AG20443 (cell line): Measurements from ENCODE around the gene KIF26B.
"Not testable (repeated sequence)": the region's sequence is repeated elsewhere in the genome, so short reads cannot be mapped to it uniquely, and the experiment has no call there.

ENCODE experiments used
- DNase-seq: peaks from one replicate; pipeline ENCODE4 v3.0.0; 2012; ENCODE audit warnings: low spot score, mixed read lengths

KIF26B gene

DNA sequence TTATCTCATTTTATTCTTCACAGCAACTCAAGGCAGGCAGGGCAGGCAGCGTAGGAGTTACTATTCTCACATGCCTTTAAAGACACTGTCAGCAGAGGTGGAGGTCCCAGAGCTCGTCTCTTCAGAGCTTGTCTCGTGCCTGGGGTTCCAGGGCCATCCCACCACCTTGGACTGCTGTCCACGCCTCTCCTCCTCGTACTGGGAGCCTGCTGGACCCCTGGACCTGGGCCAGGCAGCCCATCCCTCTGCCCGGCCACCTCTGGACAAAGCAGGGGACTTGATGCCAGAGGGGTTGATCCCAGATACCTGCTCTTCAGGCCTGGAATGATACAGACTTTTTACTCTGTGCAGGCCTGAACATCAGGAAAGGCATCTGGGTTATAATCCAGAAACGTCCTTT lies 546.8 kb downstream of the KIF26B start:
- DNase-seq = no peak

DNA sequence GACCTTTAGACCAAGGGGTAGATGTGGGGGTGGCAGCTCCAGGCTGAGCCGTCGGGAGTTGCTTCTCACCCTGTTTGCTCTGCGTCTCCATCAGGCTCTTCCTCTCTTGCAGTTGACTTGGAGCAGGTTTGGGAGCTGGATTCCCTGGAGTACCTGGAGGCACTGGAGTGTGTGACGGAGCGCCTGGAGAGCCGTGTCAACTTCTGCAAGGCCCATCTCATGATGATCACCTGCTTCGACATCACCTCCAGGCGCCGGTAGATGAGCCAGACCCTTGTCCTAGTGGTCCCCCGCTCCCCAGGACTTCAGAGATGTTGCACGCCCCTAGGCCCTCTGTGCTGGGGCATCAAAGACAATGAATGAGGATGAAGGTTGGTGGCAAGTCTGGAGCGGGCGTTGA lies 547.6 kb downstream of the KIF26B start:
- no peak for DNase-seq

DNA sequence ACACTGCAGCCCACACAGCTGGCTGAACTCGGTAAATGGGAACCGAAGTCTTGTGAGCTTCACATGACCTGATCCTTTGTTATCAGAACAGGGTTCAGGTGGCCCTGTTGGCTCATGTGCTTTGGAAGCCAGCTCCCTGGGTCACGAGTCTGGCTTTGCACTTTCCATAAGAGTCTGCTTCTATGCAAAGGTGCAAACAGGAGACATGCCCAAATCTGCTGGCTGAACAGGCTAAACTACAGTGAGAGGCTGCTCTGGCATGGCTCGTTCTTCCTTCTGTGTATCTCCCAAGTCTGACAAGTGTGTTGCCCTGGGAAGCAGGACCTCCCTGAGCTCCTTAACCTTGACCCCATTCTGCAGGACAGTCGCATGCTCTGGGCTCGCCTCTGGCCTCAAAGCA lies 549.6 kb downstream of the KIF26B start:
- no peak for DNase-seq

DNA sequence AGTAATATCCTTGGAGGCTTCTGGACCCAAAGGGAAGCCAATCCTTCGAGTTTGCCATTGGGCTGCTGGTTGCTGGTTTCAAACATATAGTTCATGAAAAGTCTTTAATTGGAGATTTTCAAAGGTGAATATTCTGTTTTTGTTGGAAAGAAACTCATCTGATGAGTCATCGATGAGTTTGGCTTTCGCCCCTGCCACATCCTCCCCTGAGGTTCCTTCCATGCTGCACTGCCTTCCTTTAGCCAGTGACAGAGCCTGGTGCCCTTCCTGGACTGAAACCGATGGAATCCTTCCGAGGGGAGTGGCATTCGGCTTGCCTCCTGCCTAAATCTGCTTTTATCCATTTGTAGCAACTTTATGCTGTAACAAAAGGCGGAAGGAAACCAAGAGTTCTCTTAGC lies 550.0 kb downstream of the KIF26B start:
- DNase-seq = peak; percentile 51

DNA sequence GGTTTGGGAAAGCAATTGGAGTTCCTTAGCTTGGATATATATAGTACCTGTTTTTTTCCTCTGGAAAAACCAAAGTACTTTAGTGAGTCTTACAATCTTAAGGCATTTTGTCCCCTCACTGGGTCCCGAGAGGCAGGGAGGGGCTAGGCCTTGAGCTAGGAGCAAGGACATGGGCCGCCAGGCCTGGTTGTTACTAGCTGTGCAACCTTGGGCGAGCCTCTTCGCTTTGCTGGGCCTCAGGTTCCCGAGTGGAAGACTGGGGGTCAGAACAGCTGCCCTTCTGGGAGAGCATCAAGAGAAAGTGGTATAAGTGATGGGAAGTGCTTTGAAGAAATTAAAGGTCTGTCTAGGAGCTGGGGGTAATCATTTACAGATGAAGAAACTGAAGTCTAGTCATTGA lies 553.2 kb downstream of the KIF26B start:
- DNase-seq = no peak

DNA sequence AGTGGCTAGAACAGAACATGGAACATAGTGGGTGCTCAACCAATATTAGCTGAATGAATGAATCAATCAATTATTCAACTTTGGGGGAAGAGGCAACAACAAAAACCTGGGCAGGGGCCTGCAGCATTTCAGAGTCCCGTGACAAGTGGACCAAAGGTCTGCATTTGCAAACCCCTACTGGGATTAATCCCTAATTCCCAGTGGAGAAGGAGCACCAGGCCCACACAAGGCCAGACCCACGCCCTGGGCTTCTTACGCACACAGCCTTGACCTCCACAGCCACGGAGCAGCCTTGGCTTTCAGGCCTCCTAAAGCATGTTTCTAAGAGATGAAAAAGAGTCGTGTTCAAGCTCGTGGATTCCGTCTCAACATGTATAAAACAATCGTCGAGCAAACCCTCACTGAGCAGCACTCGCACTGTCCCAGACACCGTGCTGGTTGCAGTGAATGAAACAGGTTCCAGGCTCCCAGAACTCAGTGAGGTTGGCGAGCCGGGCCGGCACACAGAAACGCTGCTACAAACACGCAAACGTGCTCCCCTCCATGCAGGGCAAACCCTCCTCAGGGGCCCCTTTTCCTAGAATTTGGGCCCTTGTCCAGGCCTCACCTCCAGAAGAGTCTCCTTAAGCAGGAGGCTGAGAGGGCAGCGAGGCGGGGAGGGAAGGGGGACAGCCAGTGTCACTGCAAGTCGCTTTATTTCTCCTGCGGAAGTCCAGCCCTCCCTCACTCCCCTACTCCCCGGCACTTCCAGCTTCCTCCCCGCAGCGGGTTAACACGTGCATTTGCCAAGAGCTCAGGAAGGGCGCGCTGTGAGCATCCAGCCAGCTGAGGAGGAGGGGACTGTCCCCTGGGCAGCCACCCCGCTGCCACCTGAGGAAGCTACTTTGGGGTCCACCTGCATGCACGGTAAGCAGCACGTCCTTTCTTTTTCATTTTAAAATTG lies 556.4 kb downstream of the KIF26B start:
- DNase-seq = peak; percentile 6

DNA sequence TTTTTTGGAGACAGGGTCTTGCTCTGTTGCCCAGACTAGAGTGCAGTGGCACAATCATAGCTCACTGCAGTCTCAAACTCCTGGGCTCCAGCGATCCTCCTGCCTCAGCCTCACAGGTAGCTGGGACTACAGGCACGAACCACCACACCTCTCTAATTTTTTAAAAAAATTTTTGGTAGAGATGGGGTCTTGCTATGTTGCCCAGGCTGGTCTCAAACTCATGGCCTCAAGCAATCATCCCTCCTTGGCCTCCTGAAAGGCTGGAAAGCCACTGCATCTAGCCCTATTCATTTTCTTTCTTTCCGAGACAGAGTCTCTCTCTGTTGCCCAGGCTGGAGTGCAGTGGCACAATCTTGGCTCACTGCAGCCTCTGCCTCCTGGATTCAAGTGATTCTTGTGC lies 559.2 kb downstream of the KIF26B start:
- DNase-seq = not testable (repeated sequence)

DNA sequence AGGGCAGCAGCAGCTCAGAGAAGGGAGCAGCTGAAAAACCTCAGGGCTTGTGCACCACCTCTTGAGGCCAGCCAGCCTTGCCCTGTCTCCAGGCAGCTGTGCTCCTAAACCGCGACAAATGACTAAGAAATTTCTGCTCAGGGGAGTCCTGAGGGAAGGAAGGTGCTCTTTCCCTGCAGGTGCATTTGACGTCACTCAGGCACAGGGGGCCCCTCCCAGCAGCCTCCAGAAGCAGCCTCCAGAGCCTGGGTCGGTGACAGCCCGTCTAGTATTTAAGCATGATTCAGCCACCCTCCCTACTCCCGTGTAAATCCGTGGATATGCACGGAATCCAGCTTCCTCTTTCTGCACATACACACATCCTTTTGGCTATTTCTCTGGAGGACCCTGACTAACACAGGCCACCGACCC lies 560.5 kb downstream of the KIF26B start:
- no peak for DNase-seq

DNA sequence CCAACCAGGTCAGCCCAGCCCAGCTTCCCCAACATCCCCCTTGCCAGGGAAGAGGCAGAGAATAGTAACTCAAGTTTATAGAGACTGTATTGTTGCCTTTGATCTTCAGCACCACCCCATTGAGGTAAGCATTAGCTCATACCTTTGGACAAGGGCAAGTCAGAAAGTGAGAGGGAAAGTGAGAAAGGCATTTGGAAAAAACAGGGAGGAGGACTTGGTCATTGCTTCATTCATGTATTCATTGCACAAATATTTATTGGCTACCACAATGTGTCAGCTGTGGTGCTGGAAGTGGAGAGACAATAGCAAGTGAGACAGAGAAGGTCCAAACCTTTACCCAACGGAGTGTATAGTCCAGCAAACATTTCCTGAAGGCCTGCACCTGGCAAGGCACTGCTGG lies 561.2 kb downstream of the KIF26B start:
- peak; percentile 87 for DNase-seq

DNA sequence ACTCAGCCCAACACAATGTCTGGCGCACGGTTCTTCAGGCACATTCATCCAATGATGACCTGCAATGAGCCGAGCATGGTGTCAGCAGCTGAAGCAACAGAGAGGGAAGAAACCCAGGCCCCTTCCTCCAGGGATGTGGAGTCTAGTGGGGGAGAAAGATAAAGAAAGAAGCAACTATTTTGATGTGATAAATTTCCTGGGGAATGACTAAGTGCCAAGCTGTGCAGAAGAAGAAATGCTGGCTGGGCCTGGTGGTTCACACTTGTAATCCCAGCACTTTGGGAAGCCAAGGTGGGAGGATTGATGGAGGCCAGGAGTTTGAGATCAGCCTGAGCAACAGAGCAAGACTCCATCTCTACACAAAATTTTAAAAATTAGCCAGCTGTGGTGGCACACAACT lies 561.8 kb downstream of the KIF26B start:
- no peak for DNase-seq

DNA sequence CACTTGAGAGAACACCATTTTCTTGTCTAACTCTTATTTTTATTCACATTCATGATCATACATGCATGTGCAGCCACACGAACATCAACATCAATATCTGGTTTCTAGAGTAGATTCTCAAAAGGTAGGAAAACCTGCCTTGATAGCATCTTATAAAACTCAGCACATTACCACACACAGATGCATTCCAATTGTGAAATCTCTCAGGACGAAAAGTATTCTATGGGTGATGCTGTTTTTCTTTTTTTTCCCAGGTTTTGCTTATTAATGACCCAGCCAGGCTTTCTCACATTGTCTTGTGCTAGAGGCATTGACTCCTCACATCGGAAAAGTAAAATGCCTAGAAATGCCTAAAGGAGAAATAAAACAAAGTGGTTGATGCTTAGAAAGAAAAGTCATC lies 562.8 kb downstream of the KIF26B start:
- no peak for DNase-seq

DNA sequence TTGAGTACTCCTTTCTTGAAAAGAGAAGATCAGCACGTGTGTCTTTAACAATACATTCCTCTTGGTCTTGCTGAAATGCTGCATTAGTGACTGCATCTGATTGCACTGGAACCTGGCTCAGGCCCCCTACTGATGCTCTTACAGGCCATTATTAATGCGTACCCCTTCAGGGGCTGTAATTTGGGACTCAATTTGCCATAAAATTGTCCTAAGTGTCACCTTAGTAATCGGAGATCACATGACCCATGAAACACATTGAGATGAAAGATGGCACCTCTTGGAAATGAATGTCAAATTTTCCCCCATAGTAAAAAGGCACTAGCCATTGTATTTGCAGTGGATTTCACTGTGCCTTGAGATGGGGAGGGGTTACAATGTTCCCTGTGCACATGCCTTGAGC lies 563.3 kb downstream of the KIF26B start:
- DNase-seq = peak; percentile 1

DNA sequence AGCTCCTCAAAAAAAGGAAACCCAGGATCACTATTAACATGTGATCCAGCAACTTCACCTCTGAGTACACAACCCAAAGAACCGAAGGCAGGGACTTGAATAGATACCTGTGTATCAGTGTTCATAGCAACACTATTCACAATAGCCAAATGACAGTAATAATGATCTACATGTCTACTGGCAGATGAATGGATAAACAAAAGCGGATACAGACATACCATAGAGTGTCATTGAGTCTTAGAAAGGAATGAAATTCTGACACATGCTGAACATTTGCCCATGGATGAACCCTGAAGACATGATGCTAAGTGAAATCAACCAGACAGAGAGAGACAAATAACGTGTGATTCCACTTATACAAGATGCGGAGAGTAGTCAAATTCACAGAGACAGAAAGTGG lies 564.2 kb downstream of the KIF26B start:
- no peak for DNase-seq

DNA sequence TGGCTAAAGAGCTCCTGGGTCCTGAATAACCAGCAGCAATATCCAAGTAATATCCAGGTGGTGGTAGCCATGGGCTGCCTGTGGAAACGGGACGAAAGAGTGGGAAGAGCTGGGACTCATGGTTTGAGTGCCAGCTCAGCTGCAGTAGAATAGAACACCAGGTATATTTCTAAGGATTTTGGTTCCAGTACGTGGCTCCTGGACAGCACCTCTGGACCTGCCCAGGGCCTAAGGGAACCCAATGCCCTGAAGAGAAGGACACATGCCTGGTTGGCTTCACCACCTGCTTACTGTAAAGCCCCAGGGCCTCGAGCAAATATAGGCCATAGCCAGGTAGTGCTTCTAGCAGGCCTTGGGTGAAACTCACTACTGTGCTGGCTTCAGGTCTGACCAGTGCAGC lies 566.7 kb downstream of the KIF26B start:
- DNase-seq = no peak

DNA sequence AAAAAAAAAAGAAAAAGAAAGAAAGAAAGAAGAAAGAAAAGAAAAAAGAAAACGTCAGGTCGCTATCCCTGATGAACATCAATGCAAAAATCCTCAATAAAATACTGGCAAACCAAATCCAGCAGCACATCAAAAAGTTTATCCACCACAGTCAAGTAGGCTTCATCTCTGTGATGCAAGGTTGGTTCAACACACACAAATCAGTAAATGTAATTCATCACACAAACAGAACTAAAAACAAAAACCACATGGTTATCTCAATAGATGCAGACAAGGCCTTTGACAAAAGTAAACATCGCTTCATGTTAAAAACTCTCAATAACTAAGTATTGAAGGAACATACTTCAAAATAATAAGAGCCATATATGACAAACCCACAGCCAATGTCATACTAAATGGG lies 573.2 kb downstream of the KIF26B start:
- DNase-seq = not testable (repeated sequence)

DNA sequence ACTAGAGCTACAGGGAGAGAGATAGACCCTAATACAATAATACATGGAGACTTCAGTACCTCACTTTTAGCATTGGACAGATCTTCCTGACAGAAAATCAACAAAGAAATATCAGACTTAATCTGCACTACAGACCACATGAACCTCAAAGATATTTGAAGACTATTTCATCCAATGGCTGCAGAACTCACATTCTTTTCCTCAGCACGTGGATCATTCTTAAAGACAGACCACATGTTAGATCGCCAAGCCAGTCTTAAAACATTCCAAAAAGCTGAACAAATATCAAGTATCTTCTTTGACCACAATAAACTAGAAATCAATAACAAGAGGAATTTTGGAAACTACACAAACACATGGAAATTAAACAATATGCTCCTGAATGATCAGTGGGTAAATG lies 576.0 kb downstream of the KIF26B start:
- DNase-seq = no peak

DNA sequence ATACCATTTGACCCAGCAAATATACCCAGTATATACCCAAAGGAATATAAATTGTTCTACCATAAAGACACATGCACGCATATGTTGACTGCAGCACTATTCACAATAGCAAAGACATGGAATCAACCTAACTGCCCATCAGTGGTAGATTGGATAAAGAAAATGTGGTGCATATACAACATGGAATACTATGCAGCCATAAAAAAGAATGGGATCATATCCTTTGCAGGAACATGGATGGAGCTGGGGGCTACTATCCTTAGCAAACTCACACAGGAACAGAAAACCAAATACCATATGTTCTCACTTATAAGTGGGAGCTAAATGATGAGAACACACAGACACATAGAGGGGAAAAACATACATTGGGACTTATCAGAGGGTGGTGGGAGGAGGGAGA lies 585.6 kb downstream of the KIF26B start:
- not testable (repeated sequence) for DNase-seq

DNA sequence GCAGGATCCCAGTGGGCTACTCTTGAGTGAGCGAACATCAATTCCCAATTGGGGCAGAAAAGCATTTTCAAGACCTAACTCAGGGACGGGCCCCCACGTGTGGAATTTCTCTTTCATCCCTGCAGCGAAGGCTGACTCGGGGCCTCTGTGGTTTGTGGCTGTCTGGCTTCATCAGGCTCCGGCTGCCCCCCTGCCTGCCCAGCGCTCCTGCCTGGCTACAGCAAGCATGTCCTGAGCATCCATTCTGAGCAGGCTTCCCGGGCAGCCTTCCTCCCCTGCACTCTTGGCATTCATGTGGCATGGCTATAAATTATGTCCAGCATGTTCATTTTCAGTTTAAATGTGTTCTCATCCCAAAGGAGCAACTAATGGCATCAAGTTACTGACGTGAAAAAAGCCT lies 588.1 kb downstream of the KIF26B start:
- DNase-seq = peak; percentile 49

DNA sequence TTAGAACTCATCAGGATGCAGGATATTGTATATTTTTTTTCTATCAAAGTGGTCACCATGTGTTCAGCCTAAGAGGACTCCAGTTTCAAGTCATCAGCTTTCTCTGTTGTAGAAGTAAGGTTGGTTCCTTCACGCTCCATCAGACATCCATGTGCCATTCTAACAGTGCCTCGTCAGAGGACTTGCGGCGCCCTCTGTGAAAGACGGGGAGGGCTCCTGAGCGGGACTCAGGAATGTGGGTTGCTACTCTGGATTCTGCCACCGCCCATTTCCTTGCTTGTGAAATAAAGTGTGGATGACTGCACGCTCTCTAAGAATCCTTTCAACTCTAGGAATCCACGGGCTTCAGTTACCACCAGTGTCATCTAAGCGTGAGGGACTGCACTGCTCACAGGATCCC lies 593.5 kb downstream of the KIF26B start:
- DNase-seq = peak; percentile 7

DNA sequence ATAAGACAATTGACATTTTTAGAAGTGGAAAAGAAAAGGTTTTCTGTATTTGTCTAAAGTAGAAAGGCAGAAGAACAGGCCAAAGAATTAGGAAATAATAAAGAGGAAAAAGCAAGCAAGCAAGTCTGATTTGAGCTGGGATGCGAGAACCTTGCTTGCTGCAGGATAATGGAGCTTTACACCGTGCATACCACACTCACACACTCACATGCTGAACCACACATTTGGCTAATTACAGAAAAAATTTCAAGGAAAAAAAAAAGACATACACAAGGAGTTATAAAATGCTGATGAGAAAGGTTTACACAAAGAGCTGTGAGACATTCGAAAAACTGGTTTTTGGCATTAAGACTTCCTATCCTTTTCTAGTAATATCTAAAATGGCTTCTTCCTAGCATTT lies 593.9 kb downstream of the KIF26B start:
- peak; percentile 4 for DNase-seq

DNA sequence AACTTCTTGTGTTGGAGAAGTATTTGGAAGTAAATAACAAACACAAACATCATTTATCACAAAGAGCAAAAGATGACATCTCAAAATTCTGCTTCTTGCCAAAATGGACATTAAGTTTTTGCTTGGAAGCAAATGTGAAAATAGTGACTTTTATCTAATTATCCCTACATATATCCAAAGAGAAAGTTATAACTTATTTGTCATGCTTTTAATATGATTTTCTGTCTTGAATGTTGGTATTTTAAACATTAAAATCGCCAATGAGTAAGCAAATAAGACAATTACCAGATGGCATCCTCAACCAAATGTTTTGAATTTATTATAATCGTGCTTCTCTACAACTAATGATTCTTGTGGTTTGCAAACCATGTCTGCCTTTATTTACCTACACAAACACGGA lies 594.3 kb downstream of the KIF26B start:
- DNase-seq = no peak

DNA sequence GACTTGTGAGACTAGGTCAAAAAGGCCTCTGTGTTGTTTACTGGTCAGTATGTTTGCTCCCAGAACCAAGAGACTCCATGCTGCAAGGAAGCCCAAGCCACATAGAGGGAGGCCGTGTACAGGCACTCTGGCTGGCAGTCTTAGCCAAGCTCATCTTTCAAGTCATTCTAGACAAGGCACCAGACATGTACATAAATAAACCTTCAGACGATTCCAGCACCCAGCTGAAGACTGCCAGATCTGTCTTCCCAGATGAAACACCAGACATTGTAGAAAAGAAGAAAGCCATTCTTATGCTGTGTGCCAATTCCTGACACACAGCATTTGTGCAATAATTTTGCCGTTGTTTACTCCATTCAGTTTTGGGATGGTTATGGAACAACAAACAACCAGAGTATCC lies 595.5 kb downstream of the KIF26B start:
- DNase-seq = peak; percentile 3

DNA sequence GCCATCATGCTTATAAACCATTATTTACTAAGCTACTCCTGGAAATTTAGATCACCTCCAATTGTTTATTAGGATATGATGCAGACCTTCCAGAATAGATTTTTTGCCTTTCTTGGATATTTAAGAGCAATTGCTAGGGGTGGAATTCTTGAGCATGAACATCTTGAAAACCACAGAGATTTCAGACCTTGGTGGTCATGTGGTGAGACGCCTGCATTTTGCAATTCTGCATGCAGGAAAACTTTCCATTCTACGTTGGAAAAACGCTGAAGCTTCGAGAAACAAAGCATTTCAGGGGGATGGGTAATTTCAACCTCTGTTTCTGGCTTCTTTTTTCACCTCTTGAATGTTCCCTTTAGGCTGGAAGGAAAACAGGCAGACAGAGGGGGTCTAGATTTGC lies 596.3 kb downstream of the KIF26B start:
- DNase-seq = peak; percentile 63
